Lower lobe of right lung (tissue), 2 donors: ENCODE measurements around the gene RPS2. TPM values are rescaled to one million over a fixed set of nuclear protein-coding genes. Genes with fewer than 3 reads are reported as not detected.

Experiments
- ATAC-seq, 2 donors: fragments of 200-7000 bp; cut with Tn5 transposase; one replicate each; pipeline ENCODE4 v1.9.1; 2020 to 2022; ENCODE audit warnings: mild to moderate bottlenecking in 2 of 2, moderate library complexity in 2 of 2
- DNase-seq: peaks from one replicate; pipeline ENCODE4 v3.0.0-alpha.2; 2020
- H3K27ac ChIP-seq: fragments of 200-600 bp; one replicate; pipeline ENCODE4 v1.8.0; 2022
- H3K27me3 ChIP-seq: fragments of 200-600 bp; one replicate; pipeline ENCODE4 v1.8.0; 2022; ENCODE audit warnings: low read depth
- H3K36me3 ChIP-seq: fragments of 200-600 bp; one replicate; pipeline ENCODE4 v1.8.0; 2022; ENCODE audit warnings: mild to moderate bottlenecking
- H3K4me1 ChIP-seq: fragments of 200-600 bp; one replicate; pipeline ENCODE4 v1.8.0; 2022
- H3K4me3 ChIP-seq: fragments of 200-600 bp; one replicate; pipeline ENCODE4 v1.8.0; 2022; ENCODE audit warnings: mild to moderate bottlenecking
- H3K9me3 ChIP-seq: fragments of 200-600 bp; one replicate; pipeline ENCODE4 v1.8.0; 2022
- CTCF ChIP-seq: fragments of 200-600 bp; IDR thresholded peaks from one replicate; pipeline ENCODE4 v1.8.0; 2022; ENCODE audit warnings: antibody characterized with exemption, mild to moderate bottlenecking
- intact Hi-C: fragments of 100-400 bp; cut with DNase I; formaldehyde crosslinking; loops from one replicate; pipeline ENCODE4 v1.11.0; 2022
- total RNA-seq: library from RNA; stranded (reverse); fragmentation: NEBNext Ultra II Directional; extraction: Animal tissue kit (Norgen Biotek cat#: 25700); gene quantifications from one replicate; pipeline ENCODE4 v1.2.1, GENCODE V29; 2021
- donor health status: DM: no; HTN: yes; CAD: no; lungs with severe emphysema.

The RPS2 gene
- total RNA-seq, 1 donor from 2014 or later: 1,721 TPM

DNA sequence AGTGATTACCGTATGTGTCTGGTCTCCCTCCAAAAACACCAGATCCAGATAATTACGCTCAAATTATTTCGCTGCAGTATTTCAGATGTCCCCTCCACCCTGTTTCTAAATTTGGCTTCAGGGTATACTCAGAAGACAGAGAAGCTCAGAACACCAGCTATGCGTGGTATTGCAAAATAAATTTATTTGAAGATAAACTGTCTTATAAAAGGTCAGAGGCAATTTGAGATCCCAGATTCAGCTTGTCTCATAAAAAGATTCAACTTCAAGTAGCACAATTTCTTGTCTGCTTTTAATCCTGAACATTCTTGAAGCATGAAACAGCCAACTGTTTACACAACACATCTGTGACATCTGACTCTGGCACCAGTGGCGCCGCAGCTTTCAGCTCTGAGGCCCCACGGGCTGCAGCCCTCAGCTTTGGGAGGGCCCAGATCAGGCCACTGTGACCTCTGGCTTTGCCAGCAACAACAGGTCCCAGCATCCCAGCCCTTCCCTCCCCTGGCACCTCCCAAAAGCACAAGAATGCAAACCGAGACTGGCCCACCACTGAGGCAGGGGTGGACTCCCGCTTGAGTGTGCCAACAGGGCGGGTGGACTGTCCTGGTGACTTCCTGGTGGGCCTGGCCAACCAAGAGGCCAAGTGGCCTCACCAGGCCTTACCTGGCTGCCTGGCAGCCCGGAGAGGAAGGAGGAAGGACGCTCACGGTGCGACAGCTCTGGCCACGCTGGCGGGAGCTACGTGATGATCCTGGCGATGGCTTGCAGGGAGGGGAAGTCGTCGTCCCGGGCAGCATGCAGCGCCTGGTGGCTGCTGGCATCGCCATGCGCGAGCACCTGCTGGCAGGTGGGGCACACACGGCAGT, 33.1 kb upstream of the RPS2 start:
- H3K27ac ChIP-seq: peak overlapping the region; percentile 51
- no peak for DNase-seq
- no peak for TF ChIP-seq CTCF
- intact Hi-C loops: no loop called here
- no peak for ATAC-seq
- no peaks in the 10 kb centered on the region for H3K27me3 ChIP-seq
- H3K4me1 ChIP-seq: peaks cover 13% of the 10 kb centered on the region
- H3K9me3 ChIP-seq: no peaks in the 10 kb centered on the region
- no peak overlapping the region for H3K4me3 ChIP-seq
- H3K36me3 ChIP-seq: peaks cover 64% of the 10 kb centered on the region

- no peak for TF ChIP-seq CTCF
- intact Hi-C loops: no loop called here
- no peak overlapping the region for H3K4me3 ChIP-seq
- peaks cover 33% of the 10 kb centered on the region for H3K4me1 ChIP-seq
- peak; percentile 46 for DNase-seq
- peaks cover 24% of the 10 kb centered on the region for H3K36me3 ChIP-seq
- no peak for ATAC-seq
- peaks cover 23% of the 10 kb centered on the region for H3K27me3 ChIP-seq
- no peak overlapping the region for H3K27ac ChIP-seq
- H3K9me3 ChIP-seq: no peaks in the 10 kb centered on the region
Measured at GRCh38 chr16:1993731-1994131, 29.1 kb upstream of the RPS2 start.

GRCh38 chr16:1992704-1993317, 28.2 kb upstream of the RPS2 start:
- Histone ChIP-seq H3K27me3 (peaks cover 27% of the 10 kb centered on the region), H3K4me1 (peaks cover 27% of the 10 kb centered on the region), H3K4me3 (peak overlapping the region; percentile 19), H3K27ac (no peak overlapping the region), H3K36me3 (peaks cover 15% of the 10 kb centered on the region), H3K9me3 (no peaks in the 10 kb centered on the region)
- intact Hi-C loops: no loop called here
- no peak for TF ChIP-seq CTCF
- peak; percentile 0 to 12 for ATAC-seq
- DNase-seq: peak; percentile 58

- no peak for TF ChIP-seq CTCF
- H3K27me3 ChIP-seq: peaks cover 27% of the 10 kb centered on the region
- DNase-seq (peak; percentile 97), ATAC-seq (peak; percentile 89 to 94)
- H3K9me3 ChIP-seq: no peaks in the 10 kb centered on the region
- peaks cover 11% of the 10 kb centered on the region for H3K36me3 ChIP-seq
- H3K4me3 ChIP-seq: peak overlapping the region; percentile 57
- H3K4me1 ChIP-seq: peaks cover 27% of the 10 kb centered on the region
- peak overlapping the region; percentile 69 for H3K27ac ChIP-seq
- intact Hi-C loops: no loop called here
Measured at GRCh38 chr16:1991948-1992703, 27.5 kb upstream of the RPS2 start.

GRCh38 chr16:1991588-1991947, 26.9 kb upstream of the RPS2 start:
- no peaks in the 10 kb centered on the region for H3K9me3 ChIP-seq
- peaks cover 21% of the 10 kb centered on the region for H3K4me1 ChIP-seq
- DNase-seq (no peak), ATAC-seq (no peak)
- H3K27ac ChIP-seq: peak overlapping the region; percentile 69
- intact Hi-C loops: no loop called here
- H3K27me3 ChIP-seq: peaks cover 27% of the 10 kb centered on the region
- peaks cover 11% of the 10 kb centered on the region for H3K36me3 ChIP-seq
- H3K4me3 ChIP-seq: peak overlapping the region; percentile 57
- TF ChIP-seq CTCF: no peak
